ENCODE data around the gene HMX1. TPM values are rescaled to one million over a fixed set of nuclear protein-coding genes. Genes with fewer than 3 reads are reported as not detected.

HMX1 gene
- total RNA-seq, 4 donors from 2014 or later = not detected

DNA sequence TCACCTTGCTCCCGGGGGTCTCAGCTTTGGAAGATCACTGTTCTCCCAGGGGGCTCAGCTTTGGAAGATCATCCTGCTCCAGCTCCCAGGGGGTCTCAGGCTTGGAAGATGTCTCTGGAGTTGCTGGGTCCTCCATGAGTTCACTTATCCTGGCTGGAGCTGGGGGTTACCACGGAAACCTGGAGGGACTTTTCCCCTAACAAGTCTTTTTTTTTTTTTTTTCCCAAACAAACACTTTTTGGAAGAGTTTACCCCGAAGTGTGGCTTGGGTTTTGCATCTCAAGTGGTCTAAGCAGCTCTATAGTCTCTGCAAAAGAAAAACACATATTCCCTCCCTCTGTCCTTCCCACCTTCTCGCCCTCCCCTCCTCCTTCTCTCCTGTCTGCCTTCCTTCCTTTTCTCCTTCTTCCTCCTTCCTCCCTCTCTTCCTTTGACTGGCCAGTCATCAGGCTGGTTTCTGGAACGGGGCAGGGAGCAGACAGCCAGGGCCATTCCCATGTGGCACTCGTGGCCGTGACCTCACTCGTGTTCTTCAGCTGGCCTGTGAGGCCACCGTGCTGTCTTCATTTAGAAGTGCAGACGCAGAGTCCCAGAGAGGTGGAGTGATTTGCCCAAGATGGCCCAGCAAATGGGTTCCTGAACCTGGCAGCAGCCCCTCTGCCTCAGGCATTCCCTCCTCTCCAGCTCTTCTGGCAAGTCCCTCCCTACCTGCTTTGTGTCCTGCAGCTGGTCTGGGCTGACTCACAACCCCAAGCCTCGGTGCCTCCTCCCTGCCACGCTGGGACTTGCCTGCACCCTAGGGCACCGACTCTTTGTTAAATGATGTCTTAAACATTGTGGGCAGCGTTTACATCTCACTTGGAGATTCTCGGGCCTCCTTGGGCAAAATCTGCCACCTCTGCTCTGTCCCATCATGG lies 25.9 kb upstream of the HMX1 start:
- peaks cover 0 to 34% (median 0%) of the 10 kb centered on the region in 3 donors for H3K9me3 ChIP-seq
- no peak overlapping the region for H3K27ac ChIP-seq
- ATAC-seq = no peak
- no peaks in the 10 kb centered on the region for H3K36me3 ChIP-seq
- H3K4me1 ChIP-seq = peaks cover 0 to 21% (median 4%) of the 10 kb centered on the region in 3 donors
- WGBS, 2 donors (ENCODE audit: low coverage in 1 of 2) = 17 to 31% methylated on average over 3 of the region's 15 CpGs
- no peak overlapping the region for H3K4me3 ChIP-seq
- H3K27me3 ChIP-seq = peaks cover 90% of the 10 kb centered on the region
- no peak for TF ChIP-seq POLR2A (IDR thresholded peaks at IDR 0.05)
- TF ChIP-seq POLR2AphosphoS5 (IDR thresholded peaks at IDR 0.05) = no peak
- no peak for TF ChIP-seq EP300 (IDR thresholded peaks at IDR 0.05)
- TF ChIP-seq, protein P1, sequence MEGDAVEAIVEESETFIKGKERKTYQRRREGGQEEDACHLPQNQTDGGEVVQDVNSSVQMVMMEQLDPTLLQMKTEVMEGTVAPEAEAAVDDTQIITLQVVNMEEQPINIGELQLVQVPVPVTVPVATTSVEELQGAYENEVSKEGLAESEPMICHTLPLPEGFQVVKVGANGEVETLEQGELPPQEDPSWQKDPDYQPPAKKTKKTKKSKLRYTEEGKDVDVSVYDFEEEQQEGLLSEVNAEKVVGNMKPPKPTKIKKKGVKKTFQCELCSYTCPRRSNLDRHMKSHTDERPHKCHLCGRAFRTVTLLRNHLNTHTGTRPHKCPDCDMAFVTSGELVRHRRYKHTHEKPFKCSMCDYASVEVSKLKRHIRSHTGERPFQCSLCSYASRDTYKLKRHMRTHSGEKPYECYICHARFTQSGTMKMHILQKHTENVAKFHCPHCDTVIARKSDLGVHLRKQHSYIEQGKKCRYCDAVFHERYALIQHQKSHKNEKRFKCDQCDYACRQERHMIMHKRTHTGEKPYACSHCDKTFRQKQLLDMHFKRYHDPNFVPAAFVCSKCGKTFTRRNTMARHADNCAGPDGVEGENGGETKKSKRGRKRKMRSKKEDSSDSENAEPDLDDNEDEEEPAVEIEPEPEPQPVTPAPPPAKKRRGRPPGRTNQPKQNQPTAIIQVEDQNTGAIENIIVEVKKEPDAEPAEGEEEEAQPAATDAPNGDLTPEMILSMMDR (IDR thresholded peaks at IDR 0.05) = no peak

DNA sequence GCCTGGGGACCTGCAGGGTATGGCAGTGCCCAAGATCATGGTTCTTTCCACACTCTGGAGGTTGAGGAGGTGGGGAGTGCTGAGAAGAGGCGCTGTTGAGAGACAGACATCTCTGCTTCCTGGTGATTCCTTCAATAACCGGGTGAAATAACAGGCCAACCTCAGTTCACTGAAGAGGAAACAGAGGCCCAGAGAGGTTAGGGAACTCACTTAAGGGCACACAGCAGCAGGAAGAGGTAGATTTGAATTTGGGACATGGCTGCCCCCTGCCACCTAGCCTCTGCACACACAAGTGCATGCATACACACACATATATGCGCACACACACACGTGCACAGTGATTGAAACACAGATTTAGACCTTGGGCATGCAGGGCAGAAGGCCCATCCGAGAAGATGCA lies 24.9 kb upstream of the HMX1 start:
- Histone ChIP-seq H3K4me3 (no peak overlapping the region), H3K4me1 (peaks cover 0 to 28% (median 5%) of the 10 kb centered on the region in 3 donors), H3K27me3 (peaks cover 96% of the 10 kb centered on the region), H3K36me3 (no peaks in the 10 kb centered on the region), H3K9me3 (peaks cover 0 to 24% (median 0%) of the 10 kb centered on the region in 3 donors), H3K27ac (no peak overlapping the region)
- WGBS, 2 donors (ENCODE audit: low coverage in 1 of 2) = 30 to 38% methylated on average over 3 to 4 of the region's 5 CpGs
- no peak for ATAC-seq
- TF ChIP-seq POLR2A (IDR thresholded peaks at IDR 0.05) (no peak), POLR2AphosphoS5 (IDR thresholded peaks at IDR 0.05) (no peak), EP300 (IDR thresholded peaks at IDR 0.05) (no peak)
- TF ChIP-seq, protein P1 (IDR thresholded peaks at IDR 0.05) = no peak

DNA sequence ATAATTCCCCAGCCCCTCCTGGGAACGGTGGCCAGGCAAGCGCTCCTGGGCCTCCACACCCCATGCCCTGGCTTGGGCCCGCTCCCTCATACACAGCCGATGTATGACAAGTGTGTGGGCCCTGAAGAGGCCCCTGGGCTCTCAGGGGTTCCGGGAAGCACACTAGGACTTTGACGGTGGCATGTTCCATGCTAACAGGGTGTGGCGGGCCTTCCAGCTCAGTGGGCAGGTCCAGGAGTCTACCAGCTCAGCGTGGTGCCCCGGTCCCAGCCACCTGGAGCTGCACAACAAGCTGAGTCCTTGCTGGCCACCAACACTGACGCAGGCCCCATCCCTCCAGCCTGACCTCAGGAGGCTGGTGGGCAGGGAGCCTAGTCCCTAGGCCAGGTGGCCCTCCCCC lies 24.4 kb upstream of the HMX1 start:
- no CpG with 5 or more reads among the region's 10 CpGs for WGBS, 2 donors (ENCODE audit: low coverage in 1 of 2)
- Histone ChIP-seq H3K4me3 (no peak overlapping the region), H3K27me3 (peaks cover 97% of the 10 kb centered on the region), H3K9me3 (peaks cover 0 to 20% (median 0%) of the 10 kb centered on the region in 3 donors), H3K27ac (no peak overlapping the region), H3K4me1 (peaks cover 0 to 28% (median 5%) of the 10 kb centered on the region in 3 donors), H3K36me3 (no peaks in the 10 kb centered on the region)
- ATAC-seq = no peak
- TF ChIP-seq POLR2A (IDR thresholded peaks at IDR 0.05) (no peak), EP300 (IDR thresholded peaks at IDR 0.05) (no peak), POLR2AphosphoS5 (IDR thresholded peaks at IDR 0.05) (no peak)
- TF ChIP-seq, protein P1 (IDR thresholded peaks at IDR 0.05) = no peak

DNA sequence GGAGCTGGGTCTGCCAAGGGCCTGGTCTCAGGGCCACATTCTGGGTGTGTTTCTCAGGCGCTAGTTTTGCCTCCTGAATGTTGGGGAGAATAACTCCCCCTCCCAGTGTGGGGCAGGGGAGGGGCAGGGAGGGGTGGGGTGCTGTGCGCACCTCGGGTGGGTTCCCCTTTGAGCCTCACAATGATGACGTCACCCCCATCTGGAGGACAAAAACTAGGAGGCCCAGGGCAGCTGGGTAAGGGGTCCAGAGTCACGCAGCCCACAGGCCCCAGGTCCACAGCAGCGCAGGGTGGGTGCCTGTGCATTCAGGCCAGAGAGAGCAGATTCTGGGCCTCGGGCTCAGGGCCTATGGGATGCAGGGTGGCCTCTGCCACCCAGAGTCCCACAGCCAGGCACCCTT lies 23.7 kb upstream of the HMX1 start:
- H3K27me3 ChIP-seq = peaks cover 100% of the 10 kb centered on the region
- WGBS, 2 donors (ENCODE audit: low coverage in 1 of 2) = 100% methylated on average over 2 of the region's 7 CpGs; no CpG with 5 or more reads in 1 of the 2 donors
- TF ChIP-seq POLR2AphosphoS5 (IDR thresholded peaks at IDR 0.05) (no peak), EP300 (IDR thresholded peaks at IDR 0.05) (no peak), POLR2A (IDR thresholded peaks at IDR 0.05) (no peak)
- TF ChIP-seq, protein P1 (IDR thresholded peaks at IDR 0.05) = no peak
- H3K9me3 ChIP-seq = peaks cover 0 to 12% (median 0%) of the 10 kb centered on the region in 3 donors
- no peak overlapping the region for H3K27ac ChIP-seq
- no peak for ATAC-seq
- H3K4me3 ChIP-seq = no peak overlapping the region
- no peaks in the 10 kb centered on the region for H3K36me3 ChIP-seq
- peaks cover 0 to 28% (median 5%) of the 10 kb centered on the region in 3 donors for H3K4me1 ChIP-seq

Data from gastroesophageal sphincter (tissue), 4 donors.